GM12891 (cell line): ENCODE measurements around the gene MYMX.

ENCODE experiments used
- POLR2A ChIP-seq: IDR thresholded peaks from 2 replicates; pipeline ENCODE4 v1.6.1; 2011; ENCODE audit warnings: low read depth, low read length, control low read depth
- POLR2AphosphoS5 ChIP-seq: IDR thresholded peaks from 2 replicates; pipeline ENCODE4 v1.6.1; 2011; ENCODE audit warnings: low read depth, low read length, control low read depth
- POU2F2 ChIP-seq: IDR thresholded peaks from 2 replicates; pipeline ENCODE4 v1.6.1; 2011; ENCODE audit warnings: low read depth, mild to moderate bottlenecking, control low read depth, low read length, moderate library complexity
- TAF1 ChIP-seq: IDR thresholded peaks from 2 replicates; pipeline ENCODE4 v1.6.1; 2011; ENCODE audit warnings: low read depth, low read length, control low read depth

DNA sequence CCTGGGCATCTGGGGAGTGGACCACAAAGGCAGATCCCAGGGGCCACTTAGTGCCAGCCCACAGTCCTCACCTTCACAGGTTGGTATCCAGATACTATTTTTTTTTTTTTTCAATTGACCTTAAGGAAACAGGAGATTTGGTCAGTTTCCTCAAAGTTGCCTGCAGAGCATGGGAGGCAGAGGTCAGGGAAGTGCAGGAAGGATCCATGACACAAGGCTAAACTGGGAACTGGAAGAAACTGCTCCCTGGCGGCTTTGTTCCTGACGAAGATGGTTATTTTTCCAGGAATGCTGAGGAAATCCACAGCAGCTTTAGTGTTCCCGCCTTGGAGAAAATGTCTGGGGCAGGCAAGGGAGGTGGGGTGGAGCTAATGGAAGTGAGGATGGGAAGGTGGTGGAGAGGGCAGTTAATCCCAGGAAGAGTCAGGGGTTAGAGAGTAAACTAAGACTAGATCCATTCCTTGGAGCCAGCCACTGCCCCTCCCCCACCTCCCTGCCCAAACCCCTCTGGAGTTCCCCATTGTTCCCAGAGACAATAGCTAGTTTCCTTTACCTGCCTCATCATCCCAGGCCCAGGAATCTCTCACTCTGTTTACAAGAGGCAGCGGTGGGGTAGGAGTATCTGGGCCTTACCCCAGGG, 14.3 kb upstream of the MYMX start:
- no peak for TF ChIP-seq POU2F2
- no peak for TF ChIP-seq TAF1
- no peak for TF ChIP-seq POLR2AphosphoS5
- no peak for TF ChIP-seq POLR2A
